Vagina (tissue), 2 donors: ENCODE data around the gene GPC5.

Source experiments
- CTCF ChIP-seq, 3 experiments: fragments of 450-650 bp in 2 of 3; fragments of 200-600 bp in 1 of 3; sonication (generic) in 1 of 3; IDR thresholded peaks; one replicate each; pipeline ENCODE4 v1.5.1; 2017 to 2019; ENCODE audit warnings: antibody characterized with exemption in 3 of 3, mild to moderate bottlenecking in 2 of 3, moderate library complexity in 2 of 3
- POLR2A ChIP-seq, 2 donors: fragments of 450-650 bp; IDR thresholded peaks; one replicate each; pipeline ENCODE4 v1.6.1; 2017; ENCODE audit warnings: antibody characterized with exemption in 2 of 2, mild to moderate bottlenecking in 2 of 2, moderate library complexity in 2 of 2
- POLR2AphosphoS5 ChIP-seq, 2 donors: sonication (generic); formaldehyde crosslinking; IDR thresholded peaks; one replicate each; pipeline ENCODE4 v1.9.0; 2017; ENCODE audit warnings: antibody characterized with exemption in 2 of 2, mild to moderate bottlenecking in 2 of 2, low read depth in 1 of 2; ENCODE audit not compliant: insufficient read depth in 1 of 2

- TF ChIP-seq CTCF (IDR thresholded peaks at IDR 0.05), result no peak
- TF ChIP-seq POLR2A (IDR thresholded peaks at IDR 0.05), result no peak
- TF ChIP-seq POLR2AphosphoS5 (IDR thresholded peaks at IDR 0.05; ENCODE audit: insufficient read depth in 1 of 2, low read depth in 1 of 2), result no peak
Measured at GRCh38 chr13:92901739-92902138, 1503.3 kb downstream of the GPC5 start.
